ENCODE measurements around the gene CFAP54.

CFAP54 gene

GRCh38 chr12:96516472-96517430 is 27.4 kb downstream of the CFAP54 start:
- Histone ChIP-seq H3K36me3 (ENCODE audit: control insufficient read depth in 2 of 2, insufficient read depth in 2 of 2, low read length in 2 of 2) (no peaks in the 10 kb centered on the region), H3K4me1 (ENCODE audit: control insufficient read depth, insufficient read depth, low read length) (peaks cover 5% of the 10 kb centered on the region), H3K27me3 (ENCODE audit: control insufficient read depth in 1 of 2, insufficient read depth in 2 of 2, low read length in 2 of 2) (no peaks in the 10 kb centered on the region), H3K9ac (ENCODE audit: low read length in 2 of 2) (no peak overlapping the region), H3K4me3 (ENCODE audit: low read length in 2 of 2) (peak overlapping the region in 1 of 2 donors; percentile 24), H3K27ac (ENCODE audit: low read length) (no peak overlapping the region), H3K9me3 (ENCODE audit: control insufficient read depth in 2 of 2, low read length in 2 of 2) (no peaks in the 10 kb centered on the region)

GRCh38 chr12:96520767-96521166 is 31.4 kb downstream of the CFAP54 start:
- no peaks in the 10 kb centered on the region for H3K36me3 ChIP-seq (ENCODE audit: control insufficient read depth in 2 of 2, insufficient read depth in 2 of 2, low read length in 2 of 2)
- no peaks in the 10 kb centered on the region for H3K9me3 ChIP-seq (ENCODE audit: control insufficient read depth in 2 of 2, low read length in 2 of 2)
- no peak overlapping the region for H3K4me3 ChIP-seq (ENCODE audit: low read length in 2 of 2)
- no peak overlapping the region for H3K9ac ChIP-seq (ENCODE audit: low read length in 2 of 2)
- H3K27ac ChIP-seq (ENCODE audit: low read length) = no peak overlapping the region
- H3K4me1 ChIP-seq (ENCODE audit: control insufficient read depth, insufficient read depth, low read length) = peaks cover 5% of the 10 kb centered on the region
- H3K27me3 ChIP-seq (ENCODE audit: control insufficient read depth in 1 of 2, insufficient read depth in 2 of 2, low read length in 2 of 2) = no peaks in the 10 kb centered on the region

- Histone ChIP-seq H3K27me3 (ENCODE audit: control insufficient read depth in 1 of 2, insufficient read depth in 2 of 2, low read length in 2 of 2) (no peaks in the 10 kb centered on the region), H3K4me1 (ENCODE audit: control insufficient read depth, insufficient read depth, low read length) (no peaks in the 10 kb centered on the region), H3K27ac (ENCODE audit: low read length) (no peak overlapping the region), H3K36me3 (ENCODE audit: control insufficient read depth in 2 of 2, insufficient read depth in 2 of 2, low read length in 2 of 2) (no peaks in the 10 kb centered on the region), H3K9me3 (ENCODE audit: control insufficient read depth in 2 of 2, low read length in 2 of 2) (no peaks in the 10 kb centered on the region), H3K9ac (ENCODE audit: low read length in 2 of 2) (no peak overlapping the region), H3K4me3 (ENCODE audit: low read length in 2 of 2) (no peak overlapping the region)
Observed at GRCh38 chr12:96521895-96522682, 32.7 kb downstream of the CFAP54 start.

GRCh38 chr12:96522690-96523089 is 33.3 kb downstream of the CFAP54 start:
- Histone ChIP-seq H3K9me3 (ENCODE audit: control insufficient read depth in 2 of 2, low read length in 2 of 2) (no peaks in the 10 kb centered on the region), H3K36me3 (ENCODE audit: control insufficient read depth in 2 of 2, insufficient read depth in 2 of 2, low read length in 2 of 2) (no peaks in the 10 kb centered on the region), H3K4me1 (ENCODE audit: control insufficient read depth, insufficient read depth, low read length) (no peaks in the 10 kb centered on the region), H3K27me3 (ENCODE audit: control insufficient read depth in 1 of 2, insufficient read depth in 2 of 2, low read length in 2 of 2) (no peaks in the 10 kb centered on the region), H3K4me3 (ENCODE audit: low read length in 2 of 2) (no peak overlapping the region), H3K27ac (ENCODE audit: low read length) (no peak overlapping the region), H3K9ac (ENCODE audit: low read length in 2 of 2) (no peak overlapping the region)

- no peak overlapping the region for H3K4me3 ChIP-seq (ENCODE audit: low read length in 2 of 2)
- no peaks in the 10 kb centered on the region for H3K36me3 ChIP-seq (ENCODE audit: control insufficient read depth in 2 of 2, insufficient read depth in 2 of 2, low read length in 2 of 2)
- H3K9me3 ChIP-seq (ENCODE audit: control insufficient read depth in 2 of 2, low read length in 2 of 2) = no peaks in the 10 kb centered on the region
- H3K27ac ChIP-seq (ENCODE audit: low read length) = no peak overlapping the region
- H3K27me3 ChIP-seq (ENCODE audit: control insufficient read depth in 1 of 2, insufficient read depth in 2 of 2, low read length in 2 of 2) = no peaks in the 10 kb centered on the region
- no peaks in the 10 kb centered on the region for H3K4me1 ChIP-seq (ENCODE audit: control insufficient read depth, insufficient read depth, low read length)
- no peak overlapping the region for H3K9ac ChIP-seq (ENCODE audit: low read length in 2 of 2)
Observed at GRCh38 chr12:96526110-96526509, 36.7 kb downstream of the CFAP54 start.

- no peak overlapping the region for H3K9ac ChIP-seq (ENCODE audit: low read length in 2 of 2)
- no peaks in the 10 kb centered on the region for H3K9me3 ChIP-seq (ENCODE audit: control insufficient read depth in 2 of 2, low read length in 2 of 2)
- no peaks in the 10 kb centered on the region for H3K36me3 ChIP-seq (ENCODE audit: control insufficient read depth in 2 of 2, insufficient read depth in 2 of 2, low read length in 2 of 2)
- no peaks in the 10 kb centered on the region for H3K4me1 ChIP-seq (ENCODE audit: control insufficient read depth, insufficient read depth, low read length)
- H3K27ac ChIP-seq (ENCODE audit: low read length) = no peak overlapping the region
- H3K27me3 ChIP-seq (ENCODE audit: control insufficient read depth in 1 of 2, insufficient read depth in 2 of 2, low read length in 2 of 2) = no peaks in the 10 kb centered on the region
- no peak overlapping the region for H3K4me3 ChIP-seq (ENCODE audit: low read length in 2 of 2)
Observed at GRCh38 chr12:96529912-96530311, 40.5 kb downstream of the CFAP54 start.

GRCh38 chr12:96534339-96534738 is 45.0 kb downstream of the CFAP54 start:
- no peak overlapping the region for H3K4me3 ChIP-seq (ENCODE audit: low read length in 2 of 2)
- H3K9ac ChIP-seq (ENCODE audit: low read length in 2 of 2) = no peak overlapping the region
- H3K9me3 ChIP-seq (ENCODE audit: control insufficient read depth in 2 of 2, low read length in 2 of 2) = no peaks in the 10 kb centered on the region
- H3K27me3 ChIP-seq (ENCODE audit: control insufficient read depth in 1 of 2, insufficient read depth in 2 of 2, low read length in 2 of 2) = no peaks in the 10 kb centered on the region
- no peaks in the 10 kb centered on the region for H3K4me1 ChIP-seq (ENCODE audit: control insufficient read depth, insufficient read depth, low read length)
- no peak overlapping the region for H3K27ac ChIP-seq (ENCODE audit: low read length)
- no peaks in the 10 kb centered on the region for H3K36me3 ChIP-seq (ENCODE audit: control insufficient read depth in 2 of 2, insufficient read depth in 2 of 2, low read length in 2 of 2)

GRCh38 chr12:96548384-96548783 is 59.0 kb downstream of the CFAP54 start:
- Histone ChIP-seq H3K27me3 (ENCODE audit: control insufficient read depth in 1 of 2, insufficient read depth in 2 of 2, low read length in 2 of 2) (no peaks in the 10 kb centered on the region), H3K36me3 (ENCODE audit: control insufficient read depth in 2 of 2, insufficient read depth in 2 of 2, low read length in 2 of 2) (no peaks in the 10 kb centered on the region), H3K9ac (ENCODE audit: low read length in 2 of 2) (no peak overlapping the region), H3K27ac (ENCODE audit: low read length) (no peak overlapping the region), H3K4me3 (ENCODE audit: low read length in 2 of 2) (no peak overlapping the region), H3K4me1 (ENCODE audit: control insufficient read depth, insufficient read depth, low read length) (no peaks in the 10 kb centered on the region), H3K9me3 (ENCODE audit: control insufficient read depth in 2 of 2, low read length in 2 of 2) (no peaks in the 10 kb centered on the region)

GRCh38 chr12:96549341-96549740 is 60.0 kb downstream of the CFAP54 start:
- Histone ChIP-seq H3K36me3 (ENCODE audit: control insufficient read depth in 2 of 2, insufficient read depth in 2 of 2, low read length in 2 of 2) (no peaks in the 10 kb centered on the region), H3K9ac (ENCODE audit: low read length in 2 of 2) (no peak overlapping the region), H3K27me3 (ENCODE audit: control insufficient read depth in 1 of 2, insufficient read depth in 2 of 2, low read length in 2 of 2) (no peaks in the 10 kb centered on the region), H3K9me3 (ENCODE audit: control insufficient read depth in 2 of 2, low read length in 2 of 2) (no peaks in the 10 kb centered on the region), H3K4me1 (ENCODE audit: control insufficient read depth, insufficient read depth, low read length) (no peaks in the 10 kb centered on the region), H3K4me3 (ENCODE audit: low read length in 2 of 2) (no peak overlapping the region), H3K27ac (ENCODE audit: low read length) (no peak overlapping the region)

- Histone ChIP-seq H3K9me3 (ENCODE audit: control insufficient read depth in 2 of 2, low read length in 2 of 2) (no peaks in the 10 kb centered on the region), H3K4me3 (ENCODE audit: low read length in 2 of 2) (no peak overlapping the region), H3K36me3 (ENCODE audit: control insufficient read depth in 2 of 2, insufficient read depth in 2 of 2, low read length in 2 of 2) (no peaks in the 10 kb centered on the region), H3K27ac (ENCODE audit: low read length) (no peak overlapping the region), H3K9ac (ENCODE audit: low read length in 2 of 2) (no peak overlapping the region), H3K27me3 (ENCODE audit: control insufficient read depth in 1 of 2, insufficient read depth in 2 of 2, low read length in 2 of 2) (no peaks in the 10 kb centered on the region), H3K4me1 (ENCODE audit: control insufficient read depth, insufficient read depth, low read length) (no peaks in the 10 kb centered on the region)
Observed at GRCh38 chr12:96570579-96570978, 81.2 kb downstream of the CFAP54 start.
